MM.1S (cell line): ENCODE measurements around the gene CRYBA4.

Source experiments
- CTCF ChIP-seq: fragments of 300-600 bp; sonication (generic); IDR thresholded peaks from 2 replicates; pipeline ENCODE4 v1.5.1; 2016; ENCODE audit warnings: antibody characterized with exemption, low read length, mixed read lengths
- EZH2phosphoT487 ChIP-seq: fragments of 300-600 bp; sonication (generic); IDR thresholded peaks from 2 replicates; pipeline ENCODE4 v1.6.1; 2018; ENCODE audit warnings: antibody characterized with exemption, low read length

- TF ChIP-seq CTCF (no peak), EZH2phosphoT487 (no peak)
These were observed 21.8 kb downstream of the CRYBA4 start for GRCh38 chr22:26643418-26644100.
